HCT116 (cell line): ENCODE results near the gene XPC. TPM values are rescaled to one million over a fixed set of nuclear protein-coding genes. Genes with fewer than 3 reads are reported as not detected.

Experiments
- ATAC-seq: fragments of 200-7000 bp; cut with Tn5 transposase; 2 replicates; pipeline ENCODE4 v1.9.1; 2020; ENCODE audit warnings: mild to moderate bottlenecking, moderate library complexity
- BruUV-seq: library from RNA; stranded (reverse); fragments of 400-500 nt; replicated peaks from 2 replicates; lab custom pipeline; 2021; lab: Mats Ljungman, UMichigan
- CTCF ChIA-PET: fragments of 300-600 bp; sonication (Branson Sonifier 250); formaldehyde crosslinking; loops from one replicate; lab custom pipeline; 2021; ENCODE audit warnings: antibody characterized with exemption; lab: Charles Lee
- POLR2A ChIA-PET: fragments of 300-600, 350-600 bp; sonication (Branson Sonifier 250); formaldehyde crosslinking; loops from one replicate; lab custom pipeline; 2021; ENCODE audit warnings: antibody characterized with exemption; lab: Charles Lee
- RAD21 ChIA-PET, 2 experiments: fragments of 300-600 bp; sonication (Branson Sonifier 250); formaldehyde crosslinking; loops; one replicate each; lab custom pipeline; 2023; ENCODE audit warnings: low total read pairs in 2 of 2; ENCODE audit not compliant: uncharacterized antibody in 2 of 2, unreplicated experiment in 2 of 2, low non-redundant PET in 1 of 2; lab: Charles Lee
- DNase-seq: peaks from one replicate; pipeline ENCODE4 v3.0.0-alpha.2; 2010; ENCODE audit warnings: low read depth, low spot score
- H2AFZ ChIP-seq: fragments of 200-600 bp; shearing (Covaris generic), sonication (generic); 2 replicates; pipeline ENCODE4 v1.6.1; 2017; ENCODE audit warnings: low read depth, mixed run types, mixed read lengths, antibody characterized with exemption, low read length; ENCODE audit not compliant: poor library complexity, severe bottlenecking
- H3K27ac ChIP-seq: 2 replicates; pipeline ENCODE4 v1.5.1; 2012; ENCODE audit warnings: low read depth, low read length
- H3K27me3 ChIP-seq: fragments of 200-600 bp; sonication (generic); 2 replicates; pipeline ENCODE4 v1.6.1; 2016; ENCODE audit warnings: mixed run types, low read length, mixed read lengths; ENCODE audit not compliant: insufficient read depth
- H3K36me3 ChIP-seq, 2 experiments: fragments of 200-500 bp in 1 of 2; fragments of 200-600 bp in 1 of 2; sonication (Bioruptor generic) in 1 of 2; sonication (generic) in 1 of 2; 2 replicates each; pipeline versions ENCODE4 v1.5.1 to v1.6.1; 2014 to 2016; ENCODE audit warnings: low read length in 2 of 2, inconsistent platforms in 1 of 2, mixed read lengths in 1 of 2, mixed run types in 1 of 2; ENCODE audit not compliant: insufficient read depth in 2 of 2, control insufficient read depth in 1 of 2
- H3K4me1 ChIP-seq, 2 experiments: fragments of 200-600 bp in 1 of 2; sonication (generic) in 1 of 2; 2 replicates each; pipeline versions ENCODE4 v1.5.1 to v1.6.1; 2012 to 2017; ENCODE audit warnings: low read length in 2 of 2, inconsistent platforms in 1 of 2, mild to moderate bottlenecking in 1 of 2, mixed read lengths in 1 of 2, mixed run types in 1 of 2, moderate library complexity in 1 of 2; ENCODE audit not compliant: insufficient read depth in 2 of 2, control insufficient read depth in 1 of 2
- H3K4me2 ChIP-seq: fragments of 200-600 bp; sonication (generic); 2 replicates; pipeline ENCODE4 v1.6.1; 2017; ENCODE audit warnings: mixed run types, low read length, mixed read lengths
- H3K4me3 ChIP-seq, 2 experiments: fragments of 200-600 bp in 1 of 2; sonication (generic) in 1 of 2; replicated peaks in 1 of 2; 2 replicates each; pipeline ENCODE4 v1.5.1; 2011 to 2016; ENCODE audit warnings: low read length in 2 of 2, control low read depth in 1 of 2, low read depth in 1 of 2, mild to moderate bottlenecking in 1 of 2, mixed read lengths in 1 of 2, mixed run types in 1 of 2
- H3K79me2 ChIP-seq: fragments of 200-600 bp; sonication (generic); 2 replicates; pipeline ENCODE4 v1.6.1; 2017; ENCODE audit warnings: mild to moderate bottlenecking, mixed run types, low read length, moderate library complexity, mixed read lengths; ENCODE audit not compliant: insufficient read depth
- H3K9ac ChIP-seq: fragments of 200-600 bp; sonication (generic); 2 replicates; pipeline ENCODE4 v1.6.1; 2016; ENCODE audit warnings: low read length, mixed read lengths
- H3K9me2 ChIP-seq: fragments of 200-600 bp; sonication (generic), shearing (Covaris generic); 2 replicates; pipeline ENCODE4 v1.6.1; 2017; ENCODE audit warnings: mixed run types, mild to moderate bottlenecking, moderate library complexity; ENCODE audit not compliant: insufficient read depth
- H3K9me3 ChIP-seq, 2 experiments: fragments of 200-500 bp in 1 of 2; fragments of 200-600 bp in 1 of 2; sonication (Bioruptor generic) in 1 of 2; sonication (generic) in 1 of 2; 2 replicates each; pipeline ENCODE4 v1.6.1; 2014 to 2017; ENCODE audit warnings: low read length in 2 of 2, mixed read lengths in 2 of 2, inconsistent platforms in 1 of 2, low read depth in 1 of 2, mild to moderate bottlenecking in 1 of 2, mixed run types in 1 of 2, moderate library complexity in 1 of 2; ENCODE audit not compliant: control insufficient read depth in 1 of 2, insufficient read depth in 1 of 2
- H4K20me1 ChIP-seq: fragments of 200-600 bp; sonication (generic), shearing (Covaris generic); 2 replicates; pipeline ENCODE4 v1.6.1; 2017; ENCODE audit warnings: mixed run types, mild to moderate bottlenecking, moderate library complexity; ENCODE audit not compliant: insufficient read depth
- CBX3 ChIP-seq: IDR thresholded peaks from 2 replicates; pipeline ENCODE4 v1.6.1; 2012; ENCODE audit warnings: low read depth
- CEBPB ChIP-seq: IDR thresholded peaks from 2 replicates; pipeline ENCODE4 v1.6.1; 2012; ENCODE audit warnings: low read depth
- EZH2 ChIP-seq: fragments of 200-600 bp; sonication (generic); IDR thresholded peaks from 2 replicates; pipeline ENCODE4 v1.6.1; 2017; ENCODE audit warnings: antibody characterized with exemption, mixed run types
- JUND ChIP-seq: IDR thresholded peaks from 2 replicates; pipeline ENCODE4 v1.6.1; 2012
- POLR2A ChIP-seq: IDR thresholded peaks from 2 replicates; pipeline ENCODE4 v1.7.0; 2011; ENCODE audit warnings: borderline replicate concordance; ENCODE audit not compliant: insufficient read depth, insufficient read length; ENCODE audit errors: extremely low read depth
- POLR2AphosphoS5 ChIP-seq: IDR thresholded peaks from 2 replicates; pipeline ENCODE4 v1.6.1; 2011; ENCODE audit warnings: mild to moderate bottlenecking, low read depth, low read length, moderate library complexity
- RAD21 ChIP-seq: IDR thresholded peaks from 2 replicates; pipeline ENCODE4 v1.6.1; 2012; ENCODE audit warnings: low read depth, mild to moderate bottlenecking
- SP1 ChIP-seq: IDR thresholded peaks from 2 replicates; pipeline ENCODE4 v1.6.1; 2012; ENCODE audit warnings: low read depth
- TCF7L2 ChIP-seq: IDR thresholded peaks from 2 replicates; pipeline ENCODE4 v1.7.0; 2011; ENCODE audit warnings: borderline replicate concordance, inconsistent platforms; ENCODE audit not compliant: insufficient read depth, insufficient read length; ENCODE audit errors: extremely low read depth
- YY1 ChIP-seq: IDR thresholded peaks from 2 replicates; pipeline ENCODE4 v1.6.1; 2011; ENCODE audit warnings: low read length, low read depth, moderate library complexity, mild to moderate bottlenecking; ENCODE audit not compliant: insufficient replicate concordance; ENCODE audit errors: extremely low read depth
- ZFX ChIP-seq: fragments of 450-650 bp; IDR thresholded peaks from 2 replicates; pipeline ENCODE4 v1.6.1; 2017
- intact Hi-C: fragments of 100-400 bp; cut with micrococcal nuclease; formaldehyde crosslinking; loops from 2 replicates; pipeline ENCODE4 v1.10.0; 2022
- total RNA-seq: library from RNA; stranded (reverse); gene quantifications from one replicate; pipeline ENCODE4 v1.2.1, GENCODE V29; 2021; ENCODE audit not compliant: unreplicated experiment
- TF ChIP-seq, protein P1 (sequence below): IDR thresholded peaks from 2 replicates; pipeline ENCODE4 v1.6.1; 2011; ENCODE audit warnings: mild to moderate bottlenecking, low read length, moderate library complexity; ENCODE audit not compliant: insufficient replicate concordance; ENCODE audit errors: extremely low read depth

XPC gene
- total RNA-seq, 1 experiment from 2014 or later, result 29.5 TPM

DNA sequence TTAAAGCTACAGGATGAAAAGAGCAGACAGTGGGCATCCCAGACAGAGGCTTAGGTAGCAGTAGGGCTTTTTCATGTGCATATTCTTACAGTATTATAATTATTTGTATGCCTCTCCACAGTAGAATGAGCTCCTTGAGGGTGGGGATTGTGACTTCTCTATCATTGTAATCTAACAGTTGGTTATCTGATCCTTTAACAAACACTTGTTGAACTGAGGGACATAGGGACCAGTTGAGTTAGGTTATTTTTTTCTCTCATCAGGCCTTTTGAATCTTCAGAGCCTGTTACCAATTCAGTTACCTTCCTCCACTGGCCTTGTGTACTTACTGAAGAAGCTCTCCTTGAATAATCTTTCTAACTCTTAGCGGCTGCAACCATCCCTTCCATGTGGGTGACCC, 1.4 kb upstream of the XPC start:
- Histone ChIP-seq H2AFZ (no peak overlapping the region), H3K9me3 (no peaks in the 10 kb centered on the region), H3K36me3 (peaks cover 17 to 24% of the 10 kb centered on the region in 2 experiments), H3K9ac (peak overlapping the region; percentile 90), H3K27ac (no peak overlapping the region), H3K9me2 (no peaks in the 10 kb centered on the region), H3K4me2 (peak overlapping the region; percentile 96), H4K20me1 (no peaks in the 10 kb centered on the region), H3K27me3 (no peaks in the 10 kb centered on the region), H3K4me3 (peak overlapping the region; percentile 84 to 97), H3K4me1 (peaks cover 10 to 14% of the 10 kb centered on the region in 2 experiments; a peak in 3 of 4 replicates), H3K79me2 (peaks cover 90% of the 10 kb centered on the region)
- ChIA-PET CTCF (no interaction called here), RAD21 (no interaction called here), POLR2A (interaction anchor here (1.2 to 2.1 kb wide), 2 partner anchors 39 to 55 kb away, joined by 3 to 18 read pairs; partner anchors contain the start of genes CHCHD4 and TMEM43)
- no peak for TF ChIP-seq YY1
- no peak for TF ChIP-seq TCF7L2
- no peak for TF ChIP-seq RAD21
- BruUV-seq, result no TSS peak
- no peak for DNase-seq
- ATAC-seq, result no peak
- intact Hi-C loops, result loop anchor here (5.0 kb wide), 1 partner anchor 52 kb away; the partner anchor contains the start of gene TMEM43

DNA sequence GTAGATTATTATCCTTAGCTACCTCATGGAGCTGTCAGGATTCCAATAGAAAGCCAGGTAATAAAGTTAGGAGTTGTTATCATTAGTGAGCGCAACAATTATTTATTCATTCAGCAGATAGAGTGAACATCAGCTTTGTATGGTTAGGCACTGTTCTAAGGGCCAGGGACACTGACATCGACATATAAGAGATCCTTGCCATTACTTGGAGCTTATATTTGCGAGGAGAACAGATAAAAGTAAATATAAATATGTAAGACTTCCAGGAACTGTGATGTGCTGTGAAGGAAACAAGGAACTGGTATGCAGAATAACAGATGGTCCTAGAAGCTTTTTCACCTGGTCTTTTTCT, 689 bp upstream of the XPC start:
- Histone ChIP-seq H4K20me1 (no peaks in the 10 kb centered on the region), H3K9me2 (no peaks in the 10 kb centered on the region), H3K27ac (peak overlapping the region; percentile 45; the same call in 1 of the 2 replicates), H3K4me2 (peak overlapping the region; percentile 96), H3K36me3 (peaks cover 17 to 22% of the 10 kb centered on the region in 2 experiments), H3K27me3 (no peaks in the 10 kb centered on the region), H3K9me3 (no peaks in the 10 kb centered on the region), H3K4me1 (peaks cover 10 to 14% of the 10 kb centered on the region in 2 experiments; a peak in 3 of 4 replicates), H3K79me2 (peaks cover 96% of the 10 kb centered on the region), H2AFZ (no peak overlapping the region), H3K9ac (peak overlapping the region; percentile 90), H3K4me3 (peak overlapping the region; percentile 84 to 97)
- intact Hi-C loops, result loop anchor here (5.0 kb wide), 1 partner anchor 52 kb away; the partner anchor contains the start of gene TMEM43
- ChIA-PET POLR2A (interaction anchor here (0.7 to 2.1 kb wide), 8 partner anchors 9 to 54 kb away, joined by 3 to 18 read pairs (median 4); partner anchors contain the start of genes CHCHD4 and TMEM43), CTCF (interaction anchor here (0.9 to 1.2 kb wide), 3 partner anchors 24 to 282 kb away, joined by 3 to 13 read pairs (median 5); partner anchors contain the start of genes CHCHD4 and TMEM43), RAD21 (interaction anchor here in 1 of 2 experiments (1.3 kb wide), 1 partner anchor 55 kb away, joined by 3 read pairs; the partner anchor contains the start of genes CHCHD4 and TMEM43)
- DNase-seq, result no peak
- ATAC-seq, result no peak
- BruUV-seq, result TSS peak; percentile 79
- TF ChIP-seq TCF7L2 (no peak), POLR2AphosphoS5 (no peak), JUND (no peak), POLR2A (no peak), CEBPB (no peak), SP1 (no peak), YY1 (no peak), ZFX (no peak), CBX3 (no peak), EZH2 (no peak)
- TF ChIP-seq, protein P1, sequence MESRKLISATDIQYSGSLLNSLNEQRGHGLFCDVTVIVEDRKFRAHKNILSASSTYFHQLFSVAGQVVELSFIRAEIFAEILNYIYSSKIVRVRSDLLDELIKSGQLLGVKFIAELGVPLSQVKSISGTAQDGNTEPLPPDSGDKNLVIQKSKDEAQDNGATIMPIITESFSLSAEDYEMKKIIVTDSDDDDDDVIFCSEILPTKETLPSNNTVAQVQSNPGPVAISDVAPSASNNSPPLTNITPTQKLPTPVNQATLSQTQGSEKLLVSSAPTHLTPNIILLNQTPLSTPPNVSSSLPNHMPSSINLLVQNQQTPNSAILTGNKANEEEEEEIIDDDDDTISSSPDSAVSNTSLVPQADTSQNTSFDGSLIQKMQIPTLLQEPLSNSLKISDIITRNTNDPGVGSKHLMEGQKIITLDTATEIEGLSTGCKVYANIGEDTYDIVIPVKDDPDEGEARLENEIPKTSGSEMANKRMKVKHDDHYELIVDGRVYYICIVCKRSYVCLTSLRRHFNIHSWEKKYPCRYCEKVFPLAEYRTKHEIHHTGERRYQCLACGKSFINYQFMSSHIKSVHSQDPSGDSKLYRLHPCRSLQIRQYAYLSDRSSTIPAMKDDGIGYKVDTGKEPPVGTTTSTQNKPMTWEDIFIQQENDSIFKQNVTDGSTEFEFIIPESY, result no peak
